Peyer's patch (tissue), 4 donors: Measurements from ENCODE around the gene OR56B1.

Source experiments
- CTCF ChIP-seq, 6 experiments: fragments of 450-650 bp in 4 of 6; fragments of 200-600 bp in 2 of 6; sonication (generic) in 1 of 6; IDR thresholded peaks; one replicate each; pipeline ENCODE4 v1.5.1; 2017 to 2019; ENCODE audit warnings: antibody characterized with exemption in 6 of 6, mild to moderate bottlenecking in 3 of 6, moderate library complexity in 1 of 6
- POLR2A ChIP-seq, 2 donors: fragments of 450-650 bp; IDR thresholded peaks; one replicate each; pipeline ENCODE4 v1.5.1; 2017; ENCODE audit warnings: antibody characterized with exemption in 2 of 2, mild to moderate bottlenecking in 2 of 2, moderate library complexity in 2 of 2

DNA sequence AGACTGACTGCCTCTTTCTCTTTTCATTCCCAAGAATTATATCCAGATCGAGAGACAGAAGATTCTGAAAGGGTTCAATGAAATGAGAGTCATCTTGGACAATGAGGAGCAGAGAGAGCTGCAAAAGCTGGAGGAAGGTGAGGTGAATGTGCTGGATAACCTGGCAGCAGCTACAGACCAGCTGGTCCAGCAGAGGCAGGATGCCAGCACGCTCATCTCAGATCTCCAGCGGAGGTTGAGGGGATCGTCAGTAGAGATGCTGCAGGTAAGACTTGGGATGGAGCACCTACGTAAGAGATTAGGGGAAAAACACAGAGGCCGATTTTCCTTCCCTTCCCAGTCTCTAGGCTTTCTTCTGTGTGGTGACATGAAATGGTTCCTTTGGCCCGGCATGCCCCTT is 38.0 kb upstream of the OR56B1 start:
- TF ChIP-seq CTCF (IDR thresholded peaks at IDR 0.05) (no peak), POLR2A (IDR thresholded peaks at IDR 0.05) (no peak)
